NCI-H1105 (cell line): ENCODE results near the gene RBMS1.

Experiments used
- DNase-seq: peaks from one replicate; lab custom pipeline; 2025; lab: John Stamatoyannopoulos, UW

Gene RBMS1

GRCh38 chr2:160253440-160254188, 240.0 kb downstream of the RBMS1 start:
- DNase-seq: no peak

- DNase-seq: no peak
Observed at GRCh38 chr2:160252900-160253299, 240.7 kb downstream of the RBMS1 start.

- peak; percentile 1 for DNase-seq
Observed at GRCh38 chr2:160252278-160252887, 241.2 kb downstream of the RBMS1 start.

GRCh38 chr2:160251569-160251968, 242.0 kb downstream of the RBMS1 start:
- no peak for DNase-seq

GRCh38 chr2:160249876-160250275, 243.7 kb downstream of the RBMS1 start:
- no peak for DNase-seq

- DNase-seq: no peak
Observed at GRCh38 chr2:160247296-160248035, 246.1 kb downstream of the RBMS1 start.

- DNase-seq: no peak
Observed at GRCh38 chr2:160246356-160246755, 247.3 kb downstream of the RBMS1 start.

GRCh38 chr2:160245614-160246155, 247.9 kb downstream of the RBMS1 start:
- no peak for DNase-seq

GRCh38 chr2:160242893-160243564, 250.6 kb downstream of the RBMS1 start:
- no peak for DNase-seq

- no peak for DNase-seq
Observed at GRCh38 chr2:160241251-160242137, 252.1 kb downstream of the RBMS1 start.

GRCh38 chr2:160239436-160239835, 254.2 kb downstream of the RBMS1 start:
- DNase-seq: no peak

GRCh38 chr2:160238392-160238791, 255.2 kb downstream of the RBMS1 start:
- DNase-seq: no peak

- no peak for DNase-seq
Observed at GRCh38 chr2:160232905-160233475, 260.6 kb downstream of the RBMS1 start.

GRCh38 chr2:160229591-160229990, 264.0 kb downstream of the RBMS1 start:
- no peak for DNase-seq

- DNase-seq: no peak
Observed at GRCh38 chr2:160228141-160228917, 265.3 kb downstream of the RBMS1 start.

GRCh38 chr2:160227293-160227915, 266.2 kb downstream of the RBMS1 start:
- no peak for DNase-seq

- DNase-seq: no peak
Observed at GRCh38 chr2:160226367-160226766, 267.2 kb downstream of the RBMS1 start.

- peak; percentile 88 for DNase-seq
Observed at GRCh38 chr2:160225722-160226121, 267.9 kb downstream of the RBMS1 start.

GRCh38 chr2:160224507-160224906, 269.1 kb downstream of the RBMS1 start:
- DNase-seq: no peak

- no peak for DNase-seq
Observed at GRCh38 chr2:160224060-160224459, 269.5 kb downstream of the RBMS1 start.
